GM12878 (cell line): ENCODE results near the gene ATP6V1G2. TPM values are rescaled to one million over a fixed set of nuclear protein-coding genes. Genes with fewer than 3 reads are reported as not detected.
"Not testable (repeated sequence)": the region's sequence is repeated elsewhere in the genome, so short reads cannot be mapped to it uniquely, and the experiment has no call there.

Experiments
- ATAC-seq: fragments of 200-7000 bp; cut with Tn5 transposase; 3 replicates; pipeline ENCODE4 v1.9.1; 2020; ENCODE audit warnings: mild to moderate bottlenecking, moderate library complexity
- BruUV-seq: library from RNA; stranded (reverse); fragments of 400-500 nt; replicated peaks from 2 replicates; lab custom pipeline; 2021; lab: Mats Ljungman, UMichigan
- CTCF ChIA-PET: fragments of 300-600 bp; sonication (Branson Sonifier 250); formaldehyde crosslinking; extraction: SDS; loops from one replicate; lab custom pipeline; 2021; ENCODE audit warnings: inconsistent platforms; lab: Yijun Ruan, JAX
- POLR2A ChIA-PET: fragments of 350-600 bp; formaldehyde crosslinking; extraction: SDS; loops from one replicate; lab custom pipeline; 2021; ENCODE audit warnings: inconsistent platforms; lab: Charles Lee
- RAD21 ChIA-PET: fragments of 300-600 bp; sonication (Branson Sonifier 250); formaldehyde crosslinking; loops from one replicate; lab custom pipeline; 2023; ENCODE audit warnings: antibody characterized with exemption; ENCODE audit not compliant: unreplicated experiment; lab: Charles Lee
- SMC1A ChIA-PET: fragments of 300-600 bp; sonication (Branson Sonifier 250); formaldehyde crosslinking; loops from one replicate; lab custom pipeline; 2023; ENCODE audit not compliant: unreplicated experiment, uncharacterized antibody; lab: Charles Lee
- DNase-seq: peaks from one replicate; pipeline ENCODE4 v3.0.0-alpha.2; 2011; ENCODE audit warnings: low read depth, low spot score
- FAIRE-seq: peaks from 3 replicates; lab custom pipeline; 2011; peaks lifted over from hg19 to GRCh38; lab: Jason Lieb, UNC
- H2AFZ ChIP-seq: 2 replicates; pipeline ENCODE4 v1.6.0; 2011; ENCODE audit warnings: low read depth, low read length, control low read depth; ENCODE audit not compliant: control insufficient read depth
- H3K27ac ChIP-seq: 2 replicates; pipeline ENCODE4 v1.5.1; 2011; ENCODE audit warnings: control low read depth; ENCODE audit not compliant: control insufficient read depth, insufficient read depth
- H3K27me3 ChIP-seq, 2 experiments: replicated peaks in 1 of 2; 2 replicates each; pipeline versions ENCODE4 v1.6.0 to v1.6.1; 2011; ENCODE audit warnings: low read length in 1 of 2; ENCODE audit not compliant: control insufficient read depth in 2 of 2, insufficient read depth in 2 of 2
- H3K36me3 ChIP-seq, 2 experiments: 2 replicates each; pipeline ENCODE4 v1.5.1; 2011; ENCODE audit warnings: low read length in 1 of 2; ENCODE audit not compliant: control insufficient read depth in 2 of 2, insufficient read depth in 2 of 2
- H3K4me1 ChIP-seq: 2 replicates; pipeline ENCODE4 v1.6.1; 2011; ENCODE audit warnings: mild to moderate bottlenecking, low read length, moderate library complexity, mixed read lengths; ENCODE audit not compliant: control insufficient read depth, insufficient read depth
- H3K4me2 ChIP-seq: 2 replicates; pipeline ENCODE4 v1.6.0; 2011; ENCODE audit warnings: control low read depth; ENCODE audit not compliant: control insufficient read depth, insufficient read depth
- H3K4me3 ChIP-seq: fragments of 200-600 bp; sonication (generic); 2 replicates; pipeline ENCODE4 v1.5.1; 2016
- H3K79me2 ChIP-seq: 2 replicates; pipeline ENCODE4 v1.6.0; 2011; ENCODE audit warnings: low read length; ENCODE audit not compliant: control insufficient read depth, insufficient read depth
- H3K9ac ChIP-seq: 2 replicates; pipeline ENCODE4 v1.8.0; 2011; ENCODE audit warnings: low read length, control low read depth, mixed read lengths; ENCODE audit not compliant: control insufficient read depth, insufficient read depth
- H3K9me3 ChIP-seq: replicated peaks from 3 replicates; pipeline ENCODE4 v1.5.1; 2011; ENCODE audit warnings: mild to moderate bottlenecking, low read length; ENCODE audit not compliant: control insufficient read depth, insufficient read depth
- H4K20me1 ChIP-seq: 2 replicates; pipeline ENCODE4 v1.6.0; 2011; ENCODE audit not compliant: control insufficient read depth, insufficient read depth
- MEF2B ChIP-seq: fragments of 450-650 bp; IDR thresholded peaks from 2 replicates; pipeline ENCODE4 v1.6.1; 2018; ENCODE audit warnings: mild to moderate bottlenecking, moderate library complexity; ENCODE audit not compliant: partially characterized antibody, poor library complexity, severe bottlenecking
- MTA3 ChIP-seq: IDR thresholded peaks from 2 replicates; pipeline ENCODE4 v1.6.1; 2012; ENCODE audit warnings: low read length, inconsistent platforms, borderline replicate concordance
- NR2C1 ChIP-seq: fragments of 450-650 bp; IDR thresholded peaks from 2 replicates; pipeline ENCODE4 v1.6.1; 2017; ENCODE audit warnings: antibody characterized with exemption, mild to moderate bottlenecking, moderate library complexity
- ZNF24 ChIP-seq: fragments of 450-650 bp; IDR thresholded peaks from 2 replicates; pipeline ENCODE4 v1.6.1; 2017; ENCODE audit warnings: antibody characterized with exemption, mild to moderate bottlenecking
- ZNF622 ChIP-seq: fragments of 450-650 bp; IDR thresholded peaks from 2 replicates; pipeline ENCODE4 v1.6.1; 2017; ENCODE audit warnings: mild to moderate bottlenecking, inconsistent platforms
- WGBS: methylation state at CpG from one replicate; pipeline ENCODE4 v1.1.6; 2016; ENCODE audit warnings: low lambda C conversion rate; ENCODE audit not compliant: insufficient replicate concordance, insufficient coverage; ENCODE audit errors: missing lambda C conversion rate; 5-methylcytosine and 5-hydroxymethylcytosine counted together
- in situ Hi-C: fragments of 300-500 bp; cut with MboI; formaldehyde crosslinking; loops from 9 replicates; pipeline ENCODE4 v1.14.3; 2018; ENCODE audit warnings: mixed read lengths
- intact Hi-C: fragments of 100-400 bp; cut with micrococcal nuclease; formaldehyde crosslinking; loops from one replicate; pipeline ENCODE4 v1.14.2; 2022; ENCODE audit not compliant: unreplicated experiment
- polyA plus RNA-seq, 11 experiments: library from polyadenylated mRNA; depleted of rRNA in 4 of 11; unstranded in 6 of 11; stranded (reverse) in 5 of 11; fragments of >200 nt; fragmentation: Nextera tagmentation in 4 of 11; fragmentation: Illumina TruSeq in 1 of 11; extraction: Ambion mirVana in 4 of 11; extraction: Trizol in 1 of 11; gene quantifications; 1 replicate in 1 of 11; 2 replicates in 10 of 11; pipeline versions ENCODE4 v1.2.1 to v1.2.3, GENCODE V29; 2011 to 2016; ENCODE audit warnings: inconsistent platforms in 2 of 11, missing spikeins in 2 of 11, low read depth in 1 of 11
- total RNA-seq, 4 experiments: library from RNA; depleted of rRNA in 3 of 4; stranded (reverse); fragments of >200 nt in 3 of 4; fragmentation: Illumina TruSeq in 1 of 4; extraction: Trizol in 1 of 4; gene quantifications; 2 replicates each; pipeline versions ENCODE4 v1.2.1 to v1.2.3, GENCODE V29; 2013 to 2021

Gene ATP6V1G2
- total and polyA plus RNA-seq, 10 of the 15 experiments (the other 5 are each of a cell fraction or from before 2014, with no cell fraction given) = 0.45 to 8.9 (median 2.8) TPM

DNA sequence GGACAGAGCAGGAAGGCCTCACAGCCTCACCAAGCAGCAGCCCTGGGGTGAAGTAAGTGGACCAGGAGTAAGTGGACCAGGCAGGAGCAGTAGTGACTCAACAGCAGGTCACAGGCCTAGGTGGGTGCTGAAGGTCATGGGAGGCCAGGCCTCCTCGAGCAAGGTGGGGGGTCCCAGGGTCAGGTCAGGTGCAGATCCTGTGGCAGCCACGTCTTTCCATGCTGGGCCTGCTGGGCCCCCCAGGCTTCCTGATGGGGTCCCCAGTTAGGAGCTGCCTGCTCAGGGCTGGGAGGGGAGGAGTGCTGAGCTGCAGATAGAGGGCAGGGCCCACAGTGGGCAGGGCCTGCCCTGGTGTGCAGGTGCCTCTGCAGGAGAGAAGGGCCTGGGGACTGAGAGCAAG lies 37.4 kb downstream of the ATP6V1G2 start:
- SMC1A ChIA-PET, FAIRE-seq, H3K4me1 ChIP-seq, in situ Hi-C loops, intact Hi-C loops, H3K4me2 ChIP-seq, ATAC-seq, H3K9me3 ChIP-seq, H3K27ac ChIP-seq, H2AFZ ChIP-seq, H3K4me3 ChIP-seq, H3K27me3 ChIP-seq, H3K9ac ChIP-seq, POLR2A ChIA-PET, DNase-seq, BruUV-seq, RAD21 ChIA-PET, H4K20me1 ChIP-seq, CTCF ChIA-PET: not testable (repeated sequence)
- Histone ChIP-seq H3K36me3 (peaks cover 35 to 49% of the 10 kb centered on the region in 2 experiments), H3K79me2 (peaks cover 14% of the 10 kb centered on the region)
- WGBS = 78% methylated on average over 2 of the region's 2 CpGs

DNA sequence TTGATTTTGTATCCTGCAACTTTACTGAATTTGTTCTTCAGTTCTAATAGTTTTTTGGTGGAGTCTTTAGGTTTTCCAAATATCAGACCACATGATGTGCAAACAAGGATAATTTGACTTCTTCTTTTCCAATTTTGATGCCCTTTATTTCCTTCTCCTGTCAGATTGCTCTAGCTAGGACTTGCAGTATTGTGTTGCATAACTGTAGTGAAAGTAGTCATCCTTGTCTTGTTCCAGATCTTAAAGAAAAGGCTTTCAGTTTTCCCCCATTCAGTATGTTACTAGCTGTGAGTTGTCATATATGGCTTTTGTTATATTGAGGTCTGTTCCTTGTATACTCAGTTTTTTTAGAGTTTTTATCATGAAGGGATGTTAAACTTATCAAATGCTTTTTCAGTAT lies 43.8 kb downstream of the ATP6V1G2 start:
- ChIA-PET CTCF (interaction anchor here (1.4 kb wide), 1 partner anchor 95 kb away, joined by 3 read pairs; no protein-coding TSS in a partner anchor), POLR2A (interaction anchor here (0.8 kb wide), 1 partner anchor 39 kb away, joined by 3 read pairs; the partner anchor contains the start of gene DDX39B)
- no peaks in the 10 kb centered on the region for H4K20me1 ChIP-seq
- intact Hi-C loops (no loop called here), in situ Hi-C loops (no loop called here)
- no peak overlapping the region; the same call in 1 of the 2 replicates for H3K4me2 ChIP-seq
- H3K36me3 ChIP-seq = peaks cover 13 to 22% of the 10 kb centered on the region in 2 experiments
- no TSS peak for BruUV-seq
- H3K4me3 ChIP-seq = no peak overlapping the region
- DNase-seq = no peak
- TF ChIP-seq NR2C1 (no peak), MTA3 (no peak), ZNF622 (no peak), ZNF24 (no peak), MEF2B (no peak)
- TF ChIP-seq, all 136 proteins: peak for 0
- FAIRE-seq (peak; percentile 86), ATAC-seq (no peak)
- Histone ChIP-seq H2AFZ (no peak overlapping the region), H3K9me3 (no peaks in the 10 kb centered on the region), H3K27ac (no peak overlapping the region), H3K4me1 (no peaks in the 10 kb centered on the region), H3K27me3 (no peaks in the 10 kb centered on the region), H3K9ac (no peak overlapping the region), H3K79me2 (peaks cover 71% of the 10 kb centered on the region)
- ChIA-PET SMC1A (interaction anchor here (0.9 to 1.4 kb wide), 4 partner anchors 10 to 49 kb away, joined by 3 to 4 read pairs (median 3); no protein-coding TSS in a partner anchor), RAD21 (interaction anchor here (1.2 kb wide), 1 partner anchor 39 kb away, joined by 5 read pairs; the partner anchor contains the start of gene DDX39B)

DNA sequence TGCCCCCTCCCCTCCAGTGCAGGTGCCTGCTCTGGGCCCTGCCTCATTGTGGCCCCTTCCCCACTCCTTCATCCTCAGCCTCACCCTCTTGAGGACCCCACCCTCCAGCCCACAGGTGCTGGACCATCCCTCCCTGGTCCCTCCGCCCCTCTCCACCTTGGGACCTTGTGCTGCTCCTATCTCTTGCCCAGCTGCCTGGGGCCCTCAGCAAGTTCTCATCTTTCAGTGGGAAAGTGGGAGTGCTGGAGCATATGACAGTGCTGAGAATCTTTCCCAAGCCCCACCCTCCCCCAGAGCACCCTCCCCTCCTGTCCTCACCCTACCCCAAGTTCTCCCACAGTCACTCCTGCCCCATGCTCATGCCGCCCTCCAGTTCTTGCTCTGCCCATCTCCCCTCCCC lies 46.8 kb downstream of the ATP6V1G2 start:
- H2AFZ ChIP-seq, BruUV-seq, H3K27me3 ChIP-seq, H3K27ac ChIP-seq, ATAC-seq, H3K9ac ChIP-seq, in situ Hi-C loops, DNase-seq, H3K36me3 ChIP-seq, SMC1A ChIA-PET, CTCF ChIA-PET, H4K20me1 ChIP-seq, FAIRE-seq, H3K9me3 ChIP-seq, H3K4me2 ChIP-seq, H3K4me1 ChIP-seq, H3K4me3 ChIP-seq: not testable (repeated sequence)
- WGBS = 100% methylated on average over 1 of the region's 2 CpGs
- ChIA-PET RAD21 (interaction anchor here (0.6 kb wide), 1 partner anchor 237 kb away, joined by 3 read pairs; no protein-coding TSS in a partner anchor), POLR2A (interaction anchor here (0.6 kb wide), 1 partner anchor 98 kb away, joined by 4 read pairs; no protein-coding TSS in a partner anchor)
- intact Hi-C loops = loop anchor here (5.0 kb wide), 1 partner anchor 118 kb away; the partner anchor contains the start of gene AIF1
- H3K79me2 ChIP-seq = peaks cover 91% of the 10 kb centered on the region
